ENCODE measurements around the gene S100A12.

S100A12 gene

DNA sequence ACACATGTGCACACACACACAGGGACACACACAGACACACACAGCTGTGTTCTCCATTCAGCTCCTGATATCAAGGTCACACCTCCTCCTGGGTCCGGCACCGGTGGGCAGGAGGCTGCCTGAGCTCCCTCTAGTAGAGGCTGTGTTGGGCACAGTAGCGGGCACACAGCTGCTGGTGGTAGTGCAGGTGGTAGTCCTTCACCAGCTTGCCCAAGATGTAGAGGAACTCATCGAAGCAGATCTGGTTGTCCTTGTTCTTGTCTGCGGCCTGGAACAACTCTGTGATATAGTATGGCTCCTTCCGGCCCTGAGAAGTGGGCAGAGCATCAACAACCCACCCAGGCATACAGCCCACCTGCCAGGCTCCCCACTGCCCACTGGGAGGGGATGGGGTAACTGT is 21.0 kb upstream of the S100A12 start:
- no peak for DNase-seq

DNA sequence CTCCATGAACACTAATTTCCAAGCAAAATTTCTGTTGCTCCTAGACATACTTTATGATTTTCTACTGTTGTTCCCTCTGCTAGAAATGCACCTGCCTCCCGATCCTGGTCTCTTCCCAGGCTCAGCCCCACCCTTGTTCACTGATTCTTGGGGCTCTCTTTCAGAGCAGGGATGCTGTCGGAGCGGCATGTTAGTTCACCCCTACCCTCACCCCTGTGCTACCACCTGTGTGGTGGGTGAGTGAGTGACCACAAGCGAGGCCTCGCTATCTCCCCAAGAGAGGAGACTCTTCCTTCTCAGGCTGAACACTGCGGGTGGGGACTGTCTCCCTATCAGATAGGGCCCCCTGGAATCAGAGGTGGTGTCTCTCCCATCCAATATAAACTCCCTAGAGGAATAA is 20.4 kb upstream of the S100A12 start:
- no peak for DNase-seq

DNA sequence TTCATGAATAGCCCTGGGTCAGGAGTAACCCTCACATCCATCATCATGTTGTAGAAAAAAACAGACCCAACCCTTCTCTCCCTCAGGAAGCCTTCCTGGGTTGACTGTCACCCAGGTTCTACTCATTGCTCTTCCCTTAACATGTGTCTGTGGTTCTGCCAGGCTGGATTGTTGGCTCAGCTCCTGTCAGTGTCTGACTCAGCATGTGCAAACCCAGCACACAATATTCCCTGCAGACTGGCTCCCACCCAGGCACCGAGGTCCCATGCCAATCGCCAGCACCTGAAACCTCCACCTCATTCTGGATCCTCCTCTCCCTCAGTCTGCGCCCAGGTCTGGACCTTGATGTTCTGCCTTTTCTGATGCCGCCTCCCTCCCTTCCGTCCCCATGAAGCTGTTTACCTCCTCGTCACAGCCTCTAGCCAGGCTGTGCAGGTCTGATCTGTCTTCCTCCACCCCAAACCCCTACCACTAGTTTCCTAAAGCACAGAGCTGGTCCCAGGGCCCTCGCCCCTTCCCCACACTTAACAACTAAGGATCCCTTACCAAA is 19.8 kb upstream of the S100A12 start:
- no peak for DNase-seq

DNA sequence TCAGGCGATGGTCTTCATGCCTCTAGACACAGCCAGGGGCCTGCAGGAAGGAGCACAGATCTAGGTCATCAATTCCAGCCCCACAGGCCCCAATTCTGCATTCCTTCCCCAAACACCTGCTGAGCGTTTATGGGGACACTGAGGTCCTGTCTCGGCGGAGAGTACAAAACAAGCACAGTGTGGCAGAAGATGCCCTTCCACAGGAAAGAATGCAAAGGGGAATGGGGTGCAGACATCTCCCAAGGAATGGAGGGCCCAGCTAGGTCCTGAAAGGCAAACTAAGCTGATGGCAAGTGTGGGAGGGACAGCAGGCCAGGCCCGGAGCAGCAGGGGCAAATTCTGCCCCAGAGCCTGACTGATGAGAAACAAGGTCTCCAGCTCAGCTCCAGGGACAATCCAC is 19.0 kb upstream of the S100A12 start:
- no peak for DNase-seq

DNA sequence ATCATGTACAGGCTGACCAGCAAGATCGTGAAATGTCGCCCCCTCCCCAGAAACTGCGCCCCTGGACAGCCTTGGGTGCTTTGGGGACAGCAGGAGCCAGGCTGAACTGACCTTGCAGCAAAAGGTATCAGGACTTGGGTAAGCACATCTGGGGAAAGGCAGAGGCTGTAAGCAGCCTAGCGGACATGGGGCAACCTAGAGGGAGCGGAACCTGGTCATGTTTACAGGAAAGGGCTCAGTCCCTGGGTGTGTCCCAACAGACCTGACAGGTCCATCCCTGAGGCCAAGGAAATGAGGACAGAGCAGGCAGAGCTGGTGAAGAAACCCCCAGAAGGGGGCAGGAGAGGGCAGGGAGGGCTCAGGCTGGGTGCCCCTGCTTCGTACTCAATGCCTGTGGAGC is 18.5 kb upstream of the S100A12 start:
- DNase-seq = no peak

DNA sequence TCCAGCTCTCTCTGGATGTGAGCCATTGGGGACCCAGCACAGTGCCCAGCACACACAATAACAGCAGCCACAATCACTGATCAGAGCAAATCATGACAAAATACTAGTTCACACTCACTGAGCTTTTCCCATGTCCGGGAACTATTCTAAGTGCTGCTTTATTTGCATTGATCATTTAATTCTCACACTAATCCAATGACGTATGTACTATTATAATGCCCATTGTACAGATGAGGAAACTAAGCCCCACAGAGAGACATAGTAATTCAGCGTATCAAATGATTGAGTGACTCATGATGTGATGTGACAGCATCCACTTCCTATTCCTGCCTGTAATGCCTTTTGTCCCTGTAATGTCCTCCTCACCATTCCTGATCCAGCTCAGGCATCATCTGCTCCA is 17.4 kb upstream of the S100A12 start:
- no peak for DNase-seq

DNA sequence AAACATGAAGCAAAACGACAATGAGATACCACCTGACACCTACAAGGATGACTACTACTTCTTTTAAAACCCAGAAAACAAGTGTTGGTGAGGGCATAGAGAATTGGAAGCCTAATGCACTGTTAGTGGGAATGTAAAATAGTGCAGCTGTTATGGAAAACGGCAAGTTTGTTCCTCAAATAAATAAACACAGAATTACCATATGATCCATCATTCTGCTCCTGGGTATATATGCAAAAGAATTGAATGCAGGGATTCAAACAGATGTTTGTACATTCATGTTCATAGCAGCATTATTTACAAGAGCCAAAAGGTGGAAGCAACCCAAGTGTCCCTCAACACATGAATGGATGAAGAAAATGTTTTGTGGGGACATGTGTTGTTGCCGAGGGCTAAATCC is 16.8 kb upstream of the S100A12 start:
- DNase-seq = no peak

DNA sequence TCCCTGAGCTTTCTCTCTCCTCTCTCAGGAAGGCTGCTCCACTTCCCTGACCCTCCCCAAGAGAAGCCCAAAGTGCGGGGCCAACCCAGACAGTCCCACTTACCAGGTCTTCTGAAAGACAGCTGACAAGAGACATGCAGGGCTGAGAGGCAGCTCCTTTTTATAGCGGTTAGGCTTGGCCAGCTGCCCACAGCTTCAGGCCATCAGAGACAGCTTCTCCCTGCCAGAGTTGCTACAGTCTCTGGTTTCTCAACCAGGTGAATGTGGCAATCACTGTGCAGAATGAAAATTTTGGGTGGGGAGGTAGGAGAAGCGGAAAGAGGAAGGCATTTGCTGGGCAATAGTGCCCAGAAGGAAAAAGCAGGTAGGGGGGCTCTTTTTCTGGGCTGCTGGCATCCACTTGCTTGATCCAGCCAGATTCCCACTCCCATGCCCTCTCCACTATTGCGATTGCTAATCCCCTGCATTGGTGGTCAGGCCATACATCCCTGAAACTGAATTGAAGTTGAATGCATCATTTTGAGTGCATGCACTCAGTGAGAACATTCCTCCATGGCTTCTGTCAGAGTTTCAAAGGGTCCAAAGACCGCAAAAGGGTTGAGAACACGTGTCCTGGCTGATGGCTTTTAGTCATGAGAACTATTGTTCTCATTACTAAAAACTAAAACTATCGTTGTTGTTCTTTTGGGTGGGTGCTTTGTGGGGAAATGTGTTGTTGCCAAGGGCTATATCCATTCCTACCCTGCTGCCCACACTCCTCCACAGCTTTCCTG is 15.7 kb upstream of the S100A12 start, which contains the start of gene S100A8:
Gene S100A8 (minus strand): TSS at position 136 of the 773 bp plus-strand sequence. CDS start 538 bp downstream, outside the sequence.
- DNase-seq = no peak

DNA sequence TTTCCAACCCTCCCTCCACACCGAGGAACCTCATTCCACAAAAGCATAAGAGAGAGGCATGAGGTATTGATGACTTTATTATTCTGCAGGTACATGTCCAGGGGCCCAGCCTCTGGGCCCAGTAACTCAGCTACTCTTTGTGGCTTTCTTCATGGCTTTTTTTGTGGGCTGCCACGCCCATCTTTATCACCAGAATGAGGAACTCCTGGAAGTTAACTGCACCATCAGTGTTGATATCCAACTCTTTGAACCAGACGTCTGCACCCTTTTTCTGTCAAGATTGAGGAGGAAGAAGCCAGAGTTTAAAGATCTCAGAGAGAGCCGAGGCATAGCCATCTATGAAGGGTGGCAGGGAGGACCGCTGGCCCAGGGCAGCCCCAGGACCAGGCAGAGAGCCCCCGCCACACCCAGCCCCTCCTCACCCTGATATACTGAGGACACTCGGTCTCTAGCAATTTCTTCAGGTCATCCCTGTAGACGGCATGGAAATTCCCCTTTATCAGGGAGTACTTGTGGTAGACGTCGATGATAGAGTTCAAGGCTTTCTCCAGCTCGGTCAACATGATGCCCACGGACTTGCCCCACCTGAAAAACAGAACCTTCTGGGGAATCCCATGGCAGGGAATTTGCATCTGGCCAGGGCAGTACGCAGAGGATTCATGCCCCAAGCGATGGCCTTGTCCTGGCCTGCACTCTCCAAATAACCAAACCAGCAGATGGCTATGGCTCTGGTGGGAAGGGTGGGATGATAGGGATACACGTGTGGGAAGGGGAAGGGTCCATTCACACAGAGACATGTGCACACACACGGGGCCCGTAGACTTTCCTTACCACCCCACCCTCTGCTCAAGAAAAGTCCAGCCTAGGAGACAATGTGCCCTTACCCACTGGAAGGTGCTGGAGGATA is 14.8 kb upstream of the S100A12 start:
- no peak for DNase-seq

DNA sequence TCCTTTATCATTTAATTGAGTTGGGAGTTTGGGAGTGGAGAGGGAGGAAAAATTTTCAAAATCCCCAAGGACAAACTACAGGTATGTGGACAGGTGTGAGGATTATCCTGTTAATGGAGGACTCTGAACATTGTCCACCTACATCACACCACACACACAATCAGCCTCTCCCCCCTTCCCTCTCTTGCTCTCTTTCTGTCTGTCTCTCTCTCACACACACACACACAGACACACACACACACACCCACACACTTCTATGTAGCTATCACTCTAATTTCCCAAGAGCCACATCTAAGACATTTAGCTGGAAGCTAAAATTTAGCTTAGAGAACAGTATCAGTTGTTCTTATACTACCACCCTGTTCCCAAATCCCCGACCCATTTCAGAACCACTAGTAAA is 14.0 kb upstream of the S100A12 start:
- DNase-seq = no peak

DNA sequence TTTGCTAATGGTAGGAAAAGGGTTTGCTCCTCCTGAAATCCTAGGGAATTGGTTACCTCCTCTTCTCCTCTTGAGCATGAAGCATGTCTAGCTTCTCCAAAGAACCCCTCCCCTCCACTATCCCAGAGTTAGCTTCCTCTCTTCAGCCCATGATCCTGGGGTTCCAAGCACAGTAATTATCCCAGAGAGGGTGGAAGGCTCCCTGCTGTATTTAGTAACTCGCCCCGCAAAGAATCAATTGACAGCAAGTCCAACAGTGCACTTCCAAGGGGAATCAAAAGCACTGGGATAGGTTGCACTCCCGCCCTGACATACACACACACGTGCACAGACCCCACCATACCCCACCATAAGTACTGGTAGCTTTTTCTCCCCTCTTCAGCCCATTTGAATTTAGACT is 12.4 kb upstream of the S100A12 start:
- DNase-seq = no peak

DNA sequence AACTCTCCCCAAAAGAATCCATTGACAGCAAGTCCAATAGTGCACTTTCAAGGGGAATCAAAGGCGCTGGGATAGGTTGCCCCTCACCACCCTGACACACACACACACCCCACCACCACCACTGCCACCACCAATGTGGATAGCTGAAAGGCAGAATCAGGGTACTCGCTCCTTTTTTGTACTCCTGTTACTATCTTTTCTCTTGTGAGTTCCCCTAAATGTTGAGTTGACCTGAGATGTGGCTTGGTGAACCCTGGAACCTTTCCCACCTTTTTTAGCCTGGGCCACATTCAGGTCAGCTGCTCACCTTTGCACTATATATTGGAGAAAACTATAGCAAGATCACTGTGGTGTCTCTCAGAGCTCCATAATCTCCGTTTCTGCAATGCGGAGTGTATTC is 11.6 kb upstream of the S100A12 start:
- DNase-seq = no peak

DNA sequence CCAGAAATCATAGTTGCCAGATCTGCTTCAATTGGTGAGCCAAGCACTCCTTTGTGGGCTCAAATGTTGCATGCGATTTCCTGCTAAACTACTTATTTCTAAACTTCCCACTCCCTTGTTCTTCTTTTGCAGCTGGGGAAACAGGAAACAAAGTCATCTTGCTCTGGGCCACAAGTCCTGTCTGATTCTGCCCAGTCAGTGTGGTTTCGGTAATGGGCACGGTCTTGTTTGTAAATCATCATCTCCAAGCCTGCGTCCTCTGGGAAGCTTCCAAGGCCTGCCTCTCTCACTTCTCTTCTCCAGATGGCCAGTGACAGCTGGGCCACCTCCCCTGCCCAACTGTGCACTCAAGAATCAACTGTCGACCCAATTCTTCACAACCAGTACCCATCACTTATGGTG is 11.1 kb upstream of the S100A12 start:
- no peak for DNase-seq

DNA sequence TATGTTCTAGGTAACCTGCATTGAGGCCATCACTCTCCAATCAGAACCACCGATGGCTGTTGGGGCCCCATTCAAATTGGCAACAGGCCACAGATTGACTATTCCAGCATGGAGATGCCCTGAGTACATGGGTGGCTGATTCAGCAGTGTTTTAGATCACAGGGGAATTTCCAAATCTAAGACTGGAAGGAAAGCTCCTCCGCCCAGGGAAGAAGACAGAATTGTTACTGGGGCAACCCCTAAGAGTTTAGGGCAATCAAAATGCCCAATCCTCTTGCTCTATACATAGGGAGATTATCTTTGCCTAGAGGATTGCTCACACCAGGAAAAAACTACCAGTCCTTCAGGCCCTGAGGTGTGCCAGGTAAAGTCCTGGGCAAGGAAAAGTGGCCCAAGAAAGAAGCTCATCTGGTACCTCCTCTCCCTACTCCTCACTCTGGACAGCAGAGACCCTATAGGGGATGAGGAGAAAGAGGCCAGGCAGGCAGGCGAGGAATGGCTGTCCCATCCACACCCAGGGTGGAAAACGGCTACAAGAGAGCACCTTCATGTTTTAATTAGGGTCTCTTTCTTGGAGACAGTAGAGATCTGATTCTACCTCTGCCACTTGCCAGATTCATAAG is 9.6 kb upstream of the S100A12 start:
- DNase-seq = no peak

DNA sequence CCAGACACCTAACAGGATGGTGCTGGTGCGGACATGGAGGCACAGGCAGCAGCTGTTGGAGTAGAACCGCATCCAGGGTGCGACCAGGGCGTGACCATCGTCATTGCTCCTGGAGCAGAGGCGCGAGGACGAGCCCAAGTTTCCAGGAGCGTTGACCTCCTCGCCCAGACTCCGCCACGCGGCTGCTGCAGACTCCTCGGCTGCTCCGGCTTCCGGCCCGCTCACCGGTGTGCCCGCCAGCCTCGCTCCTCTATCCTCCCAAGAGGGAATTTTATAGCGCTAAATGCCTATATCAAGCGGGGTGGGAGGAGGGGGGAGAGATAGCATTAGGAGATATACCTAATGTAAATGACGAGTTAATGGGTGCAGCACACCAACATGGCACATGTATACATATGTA is 5.3 kb upstream of the S100A12 start:
- DNase-seq = no peak

DNA sequence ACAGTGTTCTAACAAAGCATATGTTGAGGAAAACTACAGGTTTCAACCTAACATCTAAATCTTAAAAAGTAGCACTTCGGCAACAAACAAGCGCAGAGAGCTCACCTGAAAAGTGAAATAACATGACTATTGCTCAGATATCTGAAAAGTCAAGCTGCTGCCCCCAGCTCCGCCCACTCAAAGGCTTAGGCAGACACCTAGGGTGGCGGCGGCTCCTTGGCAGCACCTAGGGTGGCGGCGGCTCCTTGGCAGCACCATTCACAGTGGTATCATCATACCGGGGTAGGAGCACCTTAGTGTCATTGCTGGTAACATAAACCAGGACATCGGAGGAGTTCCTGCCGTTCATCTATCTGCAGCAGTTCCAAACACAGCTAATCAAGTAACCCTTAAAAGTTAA is 4.2 kb upstream of the S100A12 start:
- DNase-seq = no peak

DNA sequence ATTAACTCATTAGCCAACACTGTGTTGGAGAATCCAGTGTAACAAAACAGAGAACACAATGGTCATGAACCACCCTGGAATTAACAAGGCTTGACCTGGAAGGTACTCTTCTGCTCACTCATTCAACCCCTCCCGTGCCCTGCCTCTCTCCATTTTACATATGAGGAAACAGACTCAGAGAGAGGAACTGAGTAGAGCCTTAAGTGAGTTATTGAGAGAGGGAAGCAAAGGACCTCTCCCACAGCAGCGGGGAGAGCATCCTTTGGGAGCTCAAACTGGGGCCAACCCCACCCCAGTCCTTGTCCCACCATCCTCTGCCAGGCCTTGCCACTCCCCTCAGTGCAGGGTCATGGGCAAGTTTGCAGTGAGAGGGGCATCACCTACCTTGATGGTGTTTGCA is 1.4 kb downstream of the S100A12 start:
- no peak for DNase-seq

DNA sequence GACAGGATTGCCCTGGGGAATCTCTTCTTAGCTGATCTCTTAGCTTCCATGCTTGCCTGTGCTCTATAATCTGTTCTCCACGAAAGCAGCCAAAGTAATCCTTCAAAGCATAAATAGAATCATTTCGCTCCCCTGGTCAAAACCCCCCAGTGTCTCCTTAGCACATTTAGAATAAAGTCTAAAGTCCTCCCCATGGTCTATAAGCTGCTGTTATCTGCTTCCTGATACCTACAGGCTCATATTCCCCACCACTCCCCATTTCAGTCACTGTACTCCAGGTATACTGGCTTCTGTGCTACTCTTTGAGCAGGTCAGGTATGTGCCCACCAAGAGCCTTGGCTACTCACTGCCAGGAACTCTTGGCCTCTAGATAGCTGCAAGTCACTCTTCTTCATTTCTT is 2.9 kb downstream of the S100A12 start:
- no peak for DNase-seq

DNA sequence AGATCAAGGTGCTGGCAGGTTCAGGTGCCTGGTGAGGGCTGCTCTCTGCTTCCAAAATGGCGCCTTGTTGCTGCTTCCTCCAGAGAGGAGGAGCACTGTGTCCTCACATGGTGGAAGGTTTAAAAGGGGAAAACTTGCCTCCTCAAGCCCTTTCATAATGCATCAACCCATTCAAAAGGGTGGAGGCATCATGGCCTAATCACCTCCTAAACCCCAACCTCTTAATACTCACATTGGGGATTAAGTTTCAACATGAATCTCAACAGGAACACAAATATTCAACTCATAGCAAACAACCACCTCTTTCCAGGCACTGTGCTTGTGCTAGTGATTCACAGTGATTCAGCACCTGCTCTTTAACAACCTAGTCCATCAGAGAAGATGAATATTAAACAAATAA is 4.2 kb downstream of the S100A12 start:
- no peak for DNase-seq

DNA sequence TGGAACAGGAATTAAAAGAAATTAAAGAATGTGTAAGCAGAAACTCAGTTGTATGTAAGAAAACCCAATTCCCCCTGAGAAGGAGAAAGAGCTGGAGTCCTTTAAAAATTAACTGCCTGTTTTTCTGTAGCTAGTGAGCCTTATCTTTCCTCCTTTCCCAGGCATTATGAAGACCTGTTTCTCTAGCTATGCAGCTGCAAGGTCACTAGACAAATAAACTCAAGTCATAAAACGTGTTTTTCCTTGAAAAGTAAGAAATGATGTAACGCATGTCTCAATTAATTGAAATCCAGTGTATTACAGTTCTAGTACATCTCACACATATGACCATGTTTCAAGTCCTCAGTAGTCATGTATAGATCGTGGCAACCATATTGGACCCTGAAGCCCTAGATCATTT is 5.3 kb downstream of the S100A12 start:
- DNase-seq = no peak

DNA sequence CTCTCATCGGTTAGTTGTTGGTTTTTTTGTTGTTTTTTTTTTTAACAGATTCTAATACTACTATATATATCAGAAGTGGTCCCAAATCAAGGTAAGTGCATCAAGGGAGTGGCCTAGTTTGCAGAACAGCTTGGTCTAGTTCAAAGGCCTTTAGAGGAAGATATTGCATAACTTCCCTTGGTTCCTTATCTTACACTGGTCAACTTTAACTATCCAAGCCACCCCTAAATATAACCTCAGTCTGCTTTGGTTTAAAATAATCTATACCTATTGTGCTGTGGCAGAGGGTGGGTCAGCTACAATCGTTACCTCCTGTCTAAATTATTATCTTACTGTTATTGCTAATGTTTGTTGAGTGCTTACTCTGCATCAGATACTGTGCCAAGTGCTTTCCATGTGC is 6.9 kb downstream of the S100A12 start:
- no peak for DNase-seq

DNA sequence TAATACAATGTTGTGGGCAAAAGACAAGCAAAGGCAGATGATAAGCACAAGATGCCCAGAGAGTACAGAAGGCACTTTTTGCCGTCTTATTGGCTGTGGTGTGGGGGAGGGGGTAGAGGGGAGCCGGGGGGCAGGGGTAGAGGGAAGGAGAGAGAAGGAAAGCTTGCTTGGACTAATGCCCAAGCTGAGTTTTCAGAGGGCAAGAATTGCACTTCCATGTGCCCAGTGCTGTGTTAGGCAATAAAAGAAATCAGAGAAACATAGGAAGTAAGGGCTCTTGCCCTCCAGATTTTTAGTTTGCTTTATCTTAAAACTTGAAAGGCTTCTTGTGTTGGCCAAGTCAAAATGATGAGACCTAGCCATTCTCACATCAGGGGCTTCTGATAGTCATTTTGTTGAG is 8.3 kb downstream of the S100A12 start:
- no peak for DNase-seq

DNA sequence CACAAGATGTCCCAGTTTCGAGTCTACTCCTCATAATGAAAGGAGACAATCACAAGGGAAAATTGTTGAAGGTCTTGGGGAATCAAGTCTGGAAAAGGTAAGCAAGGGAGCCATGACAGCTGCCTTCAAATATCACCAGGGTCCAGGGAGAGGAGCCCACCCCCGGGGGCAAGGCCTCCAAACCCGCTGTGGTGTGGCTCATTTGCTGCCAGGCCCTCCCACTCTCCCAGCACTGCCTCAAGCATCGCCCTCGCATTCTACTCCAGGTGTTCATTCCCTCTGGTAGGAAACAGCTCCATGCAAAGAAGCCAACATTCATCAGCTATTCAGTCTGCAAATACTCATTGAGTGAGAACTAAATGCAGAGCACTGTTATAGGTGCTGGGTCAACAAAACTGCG is 9.2 kb downstream of the S100A12 start:
- DNase-seq = no peak

DNA sequence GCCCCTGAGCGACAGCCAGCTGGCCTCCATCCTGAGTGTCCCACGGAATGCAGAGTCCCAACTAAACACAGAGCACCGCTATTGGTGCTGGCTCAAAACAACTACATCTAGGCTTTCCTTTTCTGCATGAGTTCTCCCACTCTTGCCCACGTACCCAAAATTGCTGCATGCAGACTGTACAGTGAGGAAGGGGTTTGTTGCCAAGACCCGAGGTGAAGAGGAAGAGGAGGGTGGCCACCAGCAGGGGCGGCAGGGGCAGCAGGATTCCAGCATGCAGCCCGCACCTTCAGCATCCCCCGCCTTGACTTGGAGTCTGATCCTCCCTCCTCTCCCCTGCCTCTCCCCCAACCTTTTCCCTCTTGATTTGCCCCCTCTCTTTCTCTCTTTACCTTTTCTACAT is 9.7 kb downstream of the S100A12 start:
- DNase-seq = no peak

Data from right forelimb (tissue), 1 donor.